Colonic mucosa (tissue), 4 donors: ENCODE measurements around the gene P3H1. TPM values are rescaled to one million over a fixed set of nuclear protein-coding genes. Genes with fewer than 3 reads are reported as not detected.
A peak's percentile ranks its signal among the peaks of the same experiment; 100 is the strongest.
"Not testable (repeated sequence)": the region's sequence is repeated elsewhere in the genome, so short reads cannot be mapped to it uniquely, and the experiment has no call there.

Experiments used
- DNase-seq: peaks from one replicate; pipeline ENCODE4 v3.0.0-alpha.2; 2020
- H3K27ac ChIP-seq: fragments of 200-600 bp; one replicate; pipeline ENCODE4 v1.8.0; 2021
- H3K27me3 ChIP-seq: fragments of 200-600 bp; one replicate; pipeline ENCODE4 v1.8.0; 2021
- H3K36me3 ChIP-seq: fragments of 200-600 bp; one replicate; pipeline ENCODE4 v1.8.0; 2021
- H3K4me1 ChIP-seq: fragments of 200-600 bp; one replicate; pipeline ENCODE4 v1.8.0; 2021; ENCODE audit warnings: mild to moderate bottlenecking
- H3K4me3 ChIP-seq: fragments of 200-600 bp; one replicate; pipeline ENCODE4 v1.8.0; 2021
- H3K9ac ChIP-seq, 2 donors: one replicate each; pipeline ENCODE4 v1.7.0; 2013; ENCODE audit warnings: control low read depth in 2 of 2, low read depth in 2 of 2, low read length in 2 of 2
- H3K9me3 ChIP-seq: fragments of 200-600 bp; one replicate; pipeline ENCODE4 v1.8.0; 2021
- intact Hi-C: fragments of 100-400 bp; cut with DNase I; formaldehyde crosslinking; loops from one replicate; pipeline ENCODE4 v1.14.1; 2022
- total RNA-seq, 2 donors: library from RNA; stranded (reverse); fragmentation: NEBNext Ultra II Directional in 1 of 2; extraction: Animal tissue kit (Norgen Biotek cat#: 25700) in 1 of 2; gene quantifications; one replicate each; pipeline ENCODE4 v1.2.1, GENCODE V29; 2021
- TF ChIP-seq, protein P1 (sequence below): fragments of 200-600 bp; IDR thresholded peaks from one replicate; pipeline ENCODE4 v1.8.0; 2022; ENCODE audit warnings: antibody characterized with exemption, mild to moderate bottlenecking
- donor health status: healthy.
- donor health status: DM: no; HTN: no; CAD: no.
- donor health status: DM: no; HTN: no; CAD: no.

Gene P3H1
- total RNA-seq, 2 donors from 2014 or later: 11.7 to 19.1 TPM

DNA sequence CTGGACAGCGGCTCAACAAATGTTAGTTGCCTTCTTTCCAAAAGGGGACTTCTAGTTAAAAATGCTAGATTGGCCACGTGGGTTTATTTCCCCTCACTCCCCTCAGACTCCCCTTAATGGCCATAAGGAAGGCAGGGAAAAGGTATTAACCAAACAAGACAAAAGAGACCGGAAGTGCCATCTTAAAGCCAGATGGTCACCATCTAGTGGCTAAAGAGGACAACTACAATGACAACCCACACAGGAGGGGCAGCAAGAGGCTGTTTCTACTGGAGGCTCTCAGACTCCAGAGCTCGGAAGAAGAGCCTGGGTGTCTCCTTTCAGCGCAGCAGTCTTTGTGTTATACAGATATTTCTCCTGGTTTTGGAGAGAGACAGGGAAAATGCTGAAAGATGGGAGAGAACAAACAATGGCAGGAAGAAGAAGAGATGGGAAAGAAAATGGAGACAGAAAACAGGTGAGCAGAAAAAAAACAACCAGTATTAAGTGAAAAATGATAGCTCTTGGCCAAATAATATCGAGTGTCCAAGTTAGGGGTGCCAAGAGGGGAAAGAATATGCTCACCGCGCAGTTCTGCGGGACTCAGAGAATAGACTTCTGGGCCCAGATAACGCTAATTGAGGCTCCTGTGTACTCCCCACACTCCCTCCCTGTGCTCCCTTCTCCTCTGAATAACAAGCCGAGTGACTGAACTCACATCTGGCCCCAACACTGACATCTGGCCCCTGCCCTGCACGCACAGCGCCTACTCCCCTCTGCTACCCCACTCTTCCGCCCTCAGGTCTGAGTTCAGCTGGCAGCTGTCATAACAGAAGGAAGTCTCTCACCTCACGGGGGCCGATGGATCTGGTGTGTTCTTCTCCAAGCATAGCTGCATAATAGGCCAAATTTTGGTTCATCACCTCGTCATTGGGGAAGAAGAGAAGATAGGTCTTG, 9.6 kb downstream of the P3H1 start:
- no peaks in the 10 kb centered on the region for H3K9me3 ChIP-seq
- TF ChIP-seq, protein P1, sequence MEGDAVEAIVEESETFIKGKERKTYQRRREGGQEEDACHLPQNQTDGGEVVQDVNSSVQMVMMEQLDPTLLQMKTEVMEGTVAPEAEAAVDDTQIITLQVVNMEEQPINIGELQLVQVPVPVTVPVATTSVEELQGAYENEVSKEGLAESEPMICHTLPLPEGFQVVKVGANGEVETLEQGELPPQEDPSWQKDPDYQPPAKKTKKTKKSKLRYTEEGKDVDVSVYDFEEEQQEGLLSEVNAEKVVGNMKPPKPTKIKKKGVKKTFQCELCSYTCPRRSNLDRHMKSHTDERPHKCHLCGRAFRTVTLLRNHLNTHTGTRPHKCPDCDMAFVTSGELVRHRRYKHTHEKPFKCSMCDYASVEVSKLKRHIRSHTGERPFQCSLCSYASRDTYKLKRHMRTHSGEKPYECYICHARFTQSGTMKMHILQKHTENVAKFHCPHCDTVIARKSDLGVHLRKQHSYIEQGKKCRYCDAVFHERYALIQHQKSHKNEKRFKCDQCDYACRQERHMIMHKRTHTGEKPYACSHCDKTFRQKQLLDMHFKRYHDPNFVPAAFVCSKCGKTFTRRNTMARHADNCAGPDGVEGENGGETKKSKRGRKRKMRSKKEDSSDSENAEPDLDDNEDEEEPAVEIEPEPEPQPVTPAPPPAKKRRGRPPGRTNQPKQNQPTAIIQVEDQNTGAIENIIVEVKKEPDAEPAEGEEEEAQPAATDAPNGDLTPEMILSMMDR: peak; percentile 51
- no peaks in the 10 kb centered on the region for H3K4me1 ChIP-seq
- no peak for DNase-seq
- H3K4me3 ChIP-seq: no peak overlapping the region
- H3K9ac ChIP-seq: no peak overlapping the region
- no peak overlapping the region for H3K27ac ChIP-seq
- intact Hi-C loops: no loop called here
- H3K36me3 ChIP-seq: no peaks in the 10 kb centered on the region
- H3K27me3 ChIP-seq: no peaks in the 10 kb centered on the region

DNA sequence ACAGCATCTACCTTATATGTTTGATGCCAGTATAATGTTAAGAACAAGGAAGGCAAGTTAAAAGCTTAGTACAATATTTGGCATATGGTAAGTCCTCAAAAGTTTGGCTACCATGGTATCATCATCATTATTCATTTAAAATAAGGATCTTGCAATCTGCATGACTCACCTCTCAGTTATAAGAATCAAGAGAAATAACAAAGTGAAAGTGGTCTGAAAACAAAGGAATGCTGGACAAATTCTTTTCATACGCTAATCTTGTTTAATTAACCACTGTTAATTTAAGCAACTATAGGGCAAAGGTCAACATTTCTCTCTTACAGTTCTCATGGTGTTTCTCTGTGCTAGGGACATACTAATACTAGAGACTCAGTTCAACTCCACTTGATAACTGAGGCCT, 13.8 kb downstream of the P3H1 start:
- H3K4me3 ChIP-seq: no peak overlapping the region
- H3K9me3 ChIP-seq: no peaks in the 10 kb centered on the region
- no peaks in the 10 kb centered on the region for H3K27me3 ChIP-seq
- no peaks in the 10 kb centered on the region for H3K36me3 ChIP-seq
- intact Hi-C loops: no loop called here
- H3K27ac ChIP-seq: no peak overlapping the region
- TF ChIP-seq, protein P1: no peak
- DNase-seq: no peak
- H3K4me1 ChIP-seq: no peaks in the 10 kb centered on the region
- no peak overlapping the region for H3K9ac ChIP-seq

DNA sequence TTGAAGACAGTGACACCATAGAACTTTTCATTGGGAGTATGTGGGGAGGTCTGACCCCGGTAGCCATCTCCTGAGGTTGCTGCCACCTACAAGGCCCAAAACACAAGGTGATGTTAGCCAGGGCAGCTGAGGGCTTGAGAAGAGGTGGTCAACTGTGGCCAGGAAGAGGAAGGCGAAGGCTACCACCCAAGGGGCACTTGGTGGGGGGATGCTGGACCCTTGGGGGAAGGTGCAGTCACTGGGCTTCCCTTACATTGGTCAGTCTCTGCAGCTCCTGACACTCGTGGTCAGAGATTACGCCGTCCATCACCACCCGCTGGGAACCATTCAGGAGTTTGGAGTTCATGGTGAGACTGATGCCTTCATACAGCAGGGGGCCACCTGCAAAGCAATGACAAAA, 14.5 kb downstream of the P3H1 start:
- DNase-seq: no peak
- H3K27me3 ChIP-seq: no peaks in the 10 kb centered on the region
- H3K27ac ChIP-seq: no peak overlapping the region
- no peak overlapping the region for H3K9ac ChIP-seq
- intact Hi-C loops: no loop called here
- no peaks in the 10 kb centered on the region for H3K9me3 ChIP-seq
- TF ChIP-seq, protein P1: no peak
- H3K4me1 ChIP-seq: no peaks in the 10 kb centered on the region
- no peaks in the 10 kb centered on the region for H3K36me3 ChIP-seq
- no peak overlapping the region for H3K4me3 ChIP-seq

DNA sequence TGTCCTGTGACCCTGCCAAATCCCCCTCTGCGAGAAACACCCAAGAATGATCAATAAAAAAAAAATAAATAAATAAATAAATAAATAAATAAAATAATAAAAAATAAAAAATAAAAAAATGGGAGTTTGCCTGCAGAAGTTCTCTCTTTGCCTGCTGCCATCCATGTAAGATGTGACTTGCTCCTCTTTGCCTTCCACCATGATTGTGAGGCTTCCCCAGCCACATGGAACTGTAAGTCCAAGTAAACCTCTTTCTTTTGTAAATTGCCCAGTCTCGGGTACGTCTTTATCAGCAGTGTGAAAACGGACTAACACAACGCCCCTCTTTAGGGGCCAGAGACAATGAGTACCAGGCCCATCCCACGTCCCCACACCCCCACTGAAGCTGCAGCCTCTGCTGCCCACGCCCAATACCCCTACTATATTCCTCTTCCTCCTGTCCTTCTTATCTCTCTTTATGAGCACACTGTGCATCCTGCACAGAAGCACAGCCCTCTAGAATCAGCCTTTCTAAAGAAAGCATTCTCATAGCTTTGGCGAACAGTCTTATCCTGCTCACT, 15.2 kb downstream of the P3H1 start:
- H3K4me1 ChIP-seq, H3K9me3 ChIP-seq, H3K27ac ChIP-seq, H3K27me3 ChIP-seq, H3K36me3 ChIP-seq, H3K9ac ChIP-seq, H3K4me3 ChIP-seq, intact Hi-C loops, DNase-seq: not testable (repeated sequence)

DNA sequence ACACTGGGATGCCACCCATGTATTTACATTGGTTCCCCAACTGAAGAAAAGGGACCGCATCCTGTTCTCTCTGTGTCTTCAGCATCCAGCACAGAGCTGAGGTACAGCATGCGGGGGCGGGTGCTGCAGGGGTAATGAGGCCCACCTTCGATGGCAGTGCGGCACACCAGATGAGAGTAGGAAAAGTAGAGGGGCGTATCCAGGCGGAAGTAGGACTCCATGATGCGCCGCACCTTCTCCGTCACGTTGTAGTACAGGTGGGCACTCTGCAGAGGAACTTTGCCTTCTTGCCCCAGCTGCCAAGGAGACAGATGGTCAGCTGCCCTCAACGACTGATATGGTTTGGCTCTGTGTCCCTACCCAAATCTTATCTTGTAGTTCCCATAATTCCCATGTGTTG, 16.8 kb downstream of the P3H1 start:
- H3K4me1 ChIP-seq: no peaks in the 10 kb centered on the region
- no peak overlapping the region for H3K9ac ChIP-seq
- no peak overlapping the region for H3K27ac ChIP-seq
- DNase-seq: no peak
- H3K36me3 ChIP-seq: no peaks in the 10 kb centered on the region
- intact Hi-C loops: no loop called here
- no peaks in the 10 kb centered on the region for H3K27me3 ChIP-seq
- H3K4me3 ChIP-seq: no peak overlapping the region
- TF ChIP-seq, protein P1: no peak
- H3K9me3 ChIP-seq: no peaks in the 10 kb centered on the region
